GM19025 (cell line): ENCODE data around the gene CMSS1.

ENCODE experiments used
- ATAC-seq: cut with Tn5 transposase; IDR thresholded peaks from one replicate; pipeline ENCODE4 v1.9.1; 2021; ENCODE audit warnings: mild to moderate bottlenecking, low read depth, moderate library complexity; ENCODE audit not compliant: unreplicated experiment

CMSS1 gene

DNA sequence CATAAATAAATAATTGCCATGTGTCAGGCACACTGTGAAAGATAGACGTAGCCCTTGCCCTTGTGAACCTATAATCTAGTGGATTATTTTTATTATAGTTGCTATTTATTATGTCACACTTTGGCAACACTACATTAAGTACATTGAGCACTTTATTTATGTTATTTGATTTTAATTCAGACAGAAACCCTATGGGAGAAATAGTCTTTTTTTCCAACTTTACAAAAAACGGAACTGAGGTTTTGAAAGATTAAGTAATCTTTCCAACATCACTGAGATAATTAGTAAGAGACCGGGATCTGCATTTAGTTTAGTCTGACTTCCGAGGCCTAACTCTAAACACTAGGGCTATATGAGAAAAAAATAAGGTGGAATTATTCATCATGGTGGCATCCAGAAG, 299.4 kb downstream of the CMSS1 start:
- no peak for ATAC-seq

DNA sequence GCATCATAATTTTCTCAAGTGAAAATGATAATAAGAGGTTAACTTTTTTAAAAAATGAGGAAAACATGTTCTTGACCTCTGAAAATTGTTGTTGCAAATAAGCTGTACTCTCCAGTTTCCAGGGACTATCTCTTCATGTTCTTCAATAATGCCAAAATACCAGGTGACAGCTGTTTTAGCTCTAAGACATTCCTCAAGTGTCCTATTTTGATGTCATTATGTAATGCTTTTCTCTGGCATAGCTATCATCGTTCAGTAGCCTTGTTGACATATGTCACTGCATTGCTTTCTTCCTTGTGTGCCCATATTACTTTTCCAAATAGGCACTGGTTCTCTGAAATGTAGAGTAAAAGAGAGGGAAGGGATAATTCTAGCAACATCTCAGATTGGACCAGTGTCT, 302.4 kb downstream of the CMSS1 start:
- ATAC-seq, result no peak

DNA sequence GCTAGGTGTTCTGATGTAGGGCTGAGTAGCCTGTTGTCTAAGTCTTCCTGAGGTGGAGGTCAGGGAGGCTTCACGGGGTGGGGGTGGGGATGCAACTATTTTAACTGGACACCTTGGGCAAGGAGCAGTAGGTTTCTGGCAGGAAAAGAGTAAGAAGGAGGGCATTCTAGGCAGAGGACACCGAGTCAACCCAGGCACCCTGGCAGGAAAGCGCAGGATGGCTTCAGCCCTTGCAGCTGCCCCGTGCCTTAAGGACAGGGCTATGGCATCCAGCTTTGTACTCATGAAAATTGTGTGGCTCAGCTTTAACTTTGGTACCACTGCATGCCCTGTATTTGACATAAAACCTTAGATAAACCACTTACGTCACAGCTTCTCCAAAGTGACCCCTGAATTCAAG, 303.0 kb downstream of the CMSS1 start:
- ATAC-seq, result no peak

DNA sequence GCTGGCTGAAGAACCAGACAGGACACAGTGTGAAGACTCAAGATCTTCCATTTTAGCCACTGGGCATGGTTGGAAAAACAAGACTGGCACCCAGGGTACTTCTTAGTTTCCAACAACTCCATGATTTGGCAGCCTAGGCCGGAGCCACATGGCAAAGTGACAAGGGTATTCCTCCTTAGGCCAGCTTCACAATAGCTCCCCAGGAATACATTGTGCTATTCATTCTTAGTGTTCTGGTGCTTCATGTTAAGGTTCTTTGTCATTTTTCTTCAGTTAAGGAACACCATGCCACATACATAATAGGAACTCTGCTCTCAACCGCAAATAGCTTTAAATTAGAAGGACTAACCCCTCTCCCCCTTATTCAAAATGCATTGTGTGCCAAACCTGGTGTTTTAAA, 304.7 kb downstream of the CMSS1 start:
- ATAC-seq, result no peak

DNA sequence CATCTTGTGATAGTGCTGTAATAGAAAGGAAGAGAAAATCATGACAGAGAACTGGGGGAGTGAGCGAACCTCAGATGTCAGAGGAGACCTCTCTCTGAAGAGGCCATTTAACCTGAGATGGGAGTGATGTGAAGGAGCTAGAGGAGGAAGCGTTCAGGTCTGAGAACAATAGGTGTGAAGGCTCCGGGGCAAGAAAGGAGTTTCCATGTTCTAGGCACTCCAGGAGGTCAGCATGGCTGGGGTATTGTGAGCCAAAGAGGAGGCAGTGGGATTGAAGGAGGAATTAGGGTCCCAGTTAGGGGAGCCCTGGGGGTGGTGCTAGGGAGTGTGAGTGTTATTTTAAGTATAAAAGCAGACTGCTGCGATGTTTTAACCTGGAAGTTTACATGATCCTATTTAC, 305.4 kb downstream of the CMSS1 start:
- ATAC-seq, result no peak

DNA sequence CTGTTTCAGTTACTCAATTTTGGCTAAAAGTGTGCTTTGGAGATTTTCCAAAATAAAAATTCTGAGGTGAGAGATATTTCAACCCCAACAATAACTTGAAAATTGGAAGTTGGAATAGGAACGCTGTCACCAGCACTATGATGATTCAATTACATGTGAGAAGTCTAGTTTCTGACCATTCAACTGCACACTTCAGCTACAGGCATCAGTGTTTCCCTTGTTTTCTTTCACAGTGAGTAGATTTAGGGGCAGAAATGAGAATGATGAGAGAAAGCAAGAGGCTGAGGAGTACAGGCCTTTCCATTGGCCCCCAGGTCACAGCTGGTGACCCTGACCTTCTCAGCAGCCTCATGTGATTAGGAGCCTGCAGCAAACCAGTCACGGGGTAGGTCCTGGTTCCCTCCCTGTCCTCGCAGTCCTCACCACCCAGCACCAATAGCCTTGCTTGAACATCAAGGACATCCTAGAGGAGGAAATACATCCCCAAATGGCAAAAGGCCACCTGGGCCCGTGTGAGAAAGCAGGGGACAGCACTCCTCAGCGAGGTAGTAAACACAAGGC, 306.6 kb downstream of the CMSS1 start:
- ATAC-seq, result no peak

DNA sequence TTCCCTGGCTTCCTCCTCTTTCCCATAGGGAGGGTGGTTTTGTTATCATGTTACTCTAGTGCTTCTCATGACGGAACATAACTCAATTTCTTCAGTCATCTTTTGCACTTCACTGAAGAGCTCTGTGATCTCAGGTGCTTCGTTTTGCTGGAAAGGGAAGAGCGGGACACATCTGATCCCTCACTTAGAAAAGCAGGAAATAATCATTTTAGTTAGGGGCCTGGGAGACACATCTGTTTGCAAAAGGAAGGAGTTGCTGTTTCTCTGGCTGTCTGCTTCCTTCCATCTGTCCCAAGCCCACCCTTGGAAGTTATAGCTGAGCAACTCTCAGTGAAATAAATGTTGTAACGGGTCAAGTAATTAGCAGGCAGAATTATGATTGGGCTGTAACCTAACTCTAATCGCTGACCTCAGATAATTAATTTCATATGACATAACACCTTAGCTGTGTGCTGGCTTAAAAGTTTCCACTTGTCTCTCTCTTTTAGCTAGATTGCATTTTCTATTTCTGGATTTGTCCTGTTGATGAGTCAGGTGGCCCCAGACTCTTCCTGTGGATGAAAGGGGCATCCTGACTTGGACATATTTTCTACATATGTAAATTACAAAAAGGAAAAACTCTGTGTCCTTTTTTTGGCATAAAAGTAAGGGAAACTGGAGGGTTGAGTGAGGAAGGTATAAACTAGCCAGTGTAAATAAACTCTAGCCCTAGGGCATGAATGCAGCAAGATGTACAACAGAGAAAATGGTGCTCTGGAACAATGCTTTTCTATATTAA, 307.7 kb downstream of the CMSS1 start:
- no peak for ATAC-seq

DNA sequence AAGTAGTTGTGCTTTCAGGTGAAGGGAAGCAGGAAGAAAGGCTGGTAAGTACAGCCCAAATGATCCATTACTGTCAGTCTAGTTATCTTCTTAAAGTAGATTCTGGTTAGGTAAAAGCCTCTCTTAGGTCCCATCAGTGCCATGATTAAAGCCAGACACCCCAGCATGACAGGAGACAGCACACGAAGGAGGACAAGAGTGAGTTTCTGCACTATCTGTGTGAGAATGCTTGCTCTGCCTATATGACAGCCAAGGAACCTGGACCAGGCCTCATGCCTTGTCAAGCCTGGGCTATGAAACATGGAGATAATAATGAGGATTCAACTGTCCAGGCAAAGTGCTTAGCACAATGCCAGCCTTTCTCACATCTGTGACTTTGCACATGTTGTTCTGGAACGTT, 310.1 kb downstream of the CMSS1 start:
- no peak for ATAC-seq

DNA sequence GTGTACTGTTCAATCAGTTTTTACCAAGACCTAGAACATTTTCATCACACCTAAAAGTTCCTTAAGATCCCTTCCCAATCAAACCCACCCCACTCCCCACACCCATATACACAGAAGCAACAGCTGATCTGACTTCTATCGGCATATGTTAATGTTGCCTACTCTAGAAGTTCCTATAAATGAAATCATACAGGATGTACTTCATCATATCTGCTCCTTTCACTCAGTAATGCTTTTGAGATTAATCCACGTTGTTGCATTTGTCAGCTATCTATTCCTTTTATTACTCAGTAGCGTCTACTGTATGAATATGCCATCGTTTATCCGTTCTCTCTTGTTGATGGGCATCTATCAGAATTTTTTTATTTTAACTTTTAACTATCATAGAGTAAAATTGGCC, 310.9 kb downstream of the CMSS1 start:
- ATAC-seq, result no peak

DNA sequence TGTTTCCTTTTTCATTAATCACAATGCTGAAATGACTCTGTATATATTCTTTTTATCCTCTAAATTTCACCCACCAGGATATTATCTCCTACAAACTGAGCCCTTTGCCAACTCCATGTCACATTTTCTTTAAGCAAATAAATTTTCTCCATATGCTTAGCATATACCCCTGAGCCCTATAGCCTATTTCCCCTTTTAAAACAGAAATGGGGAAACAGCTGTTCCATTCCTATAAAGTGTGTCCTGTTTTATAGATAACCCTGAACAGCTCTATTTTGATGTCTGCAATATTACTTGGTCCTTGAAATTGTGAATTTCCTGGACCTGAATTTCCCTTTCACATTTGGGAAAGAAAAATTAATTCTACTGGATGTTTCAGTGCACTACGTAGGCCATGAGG, 312.3 kb downstream of the CMSS1 start:
- ATAC-seq, result no peak

DNA sequence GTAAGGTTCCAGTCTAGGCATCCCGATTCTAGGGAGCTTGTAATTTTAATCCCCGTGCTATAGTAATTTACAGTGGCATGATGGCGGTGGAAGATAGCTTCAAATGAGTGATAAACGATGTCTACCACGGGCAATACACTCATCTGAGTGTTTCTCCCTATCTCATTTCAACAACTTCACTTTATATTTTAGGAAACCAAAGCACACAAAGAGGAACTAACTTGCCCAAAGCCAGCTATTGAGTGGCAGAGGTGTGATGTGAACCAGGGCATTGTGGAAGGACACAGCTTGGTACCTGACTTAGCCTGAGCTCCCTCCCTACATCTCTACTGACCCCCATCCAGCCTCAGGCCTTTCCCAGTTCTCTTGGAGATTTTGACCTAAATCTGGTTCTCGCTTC, 313.6 kb downstream of the CMSS1 start:
- ATAC-seq, result no peak

DNA sequence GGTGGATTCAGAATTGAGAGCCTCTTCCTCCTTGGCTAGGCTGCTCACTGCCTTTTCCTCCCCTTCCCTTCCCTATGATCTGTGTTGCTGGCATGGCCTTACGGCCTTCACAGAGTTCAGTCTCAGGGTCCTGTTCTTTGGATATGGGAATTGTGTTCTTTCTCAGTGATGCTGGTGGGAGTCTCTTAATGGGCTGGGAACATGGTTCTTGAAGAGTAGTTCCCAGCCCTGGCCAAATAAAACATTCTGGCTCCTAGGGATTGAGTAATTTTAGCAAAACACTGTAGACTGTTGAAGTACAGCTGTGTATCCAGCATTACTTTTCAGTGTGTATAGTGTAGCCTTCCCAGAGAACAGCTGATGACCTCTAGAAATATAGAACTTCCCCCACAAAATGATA, 319.3 kb downstream of the CMSS1 start:
- ATAC-seq, result no peak

DNA sequence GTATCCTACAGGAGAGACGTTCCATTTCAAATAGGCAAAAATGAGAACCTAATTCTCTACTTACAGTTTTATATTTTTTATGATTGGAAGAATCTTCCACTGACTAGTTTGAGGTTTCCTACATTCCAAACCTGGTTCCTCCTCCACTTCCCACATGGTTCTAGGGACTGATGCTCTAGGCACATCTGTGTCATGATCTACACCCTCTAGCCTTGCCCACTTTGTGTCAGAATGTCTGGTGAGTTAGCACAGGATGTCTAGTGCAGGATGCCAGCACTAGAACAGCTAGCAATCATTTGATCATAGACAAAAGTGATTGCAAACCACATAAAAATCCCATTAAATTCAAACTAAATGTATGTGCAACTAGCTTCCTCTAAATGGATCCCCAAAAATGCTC, 323.3 kb downstream of the CMSS1 start:
- no peak for ATAC-seq

DNA sequence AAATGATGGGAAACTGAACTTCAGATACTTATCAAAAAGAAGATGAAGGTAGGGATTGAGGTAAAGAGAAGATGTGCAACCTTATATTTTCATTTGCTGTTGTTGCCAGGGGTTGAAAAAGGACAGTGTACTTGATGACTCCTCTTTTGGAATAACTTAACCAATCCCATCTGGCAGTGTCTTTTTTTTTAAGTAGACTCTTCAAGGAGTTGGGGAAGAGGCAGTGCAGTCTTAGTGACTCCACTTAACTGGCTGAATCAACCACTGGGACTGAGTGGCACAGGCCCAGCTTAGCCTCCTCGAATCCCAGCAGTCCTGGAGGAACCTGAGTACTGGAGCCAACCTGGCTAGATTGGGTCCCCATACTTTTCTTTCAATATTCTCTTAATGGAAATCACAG, 323.9 kb downstream of the CMSS1 start:
- ATAC-seq, result no peak

DNA sequence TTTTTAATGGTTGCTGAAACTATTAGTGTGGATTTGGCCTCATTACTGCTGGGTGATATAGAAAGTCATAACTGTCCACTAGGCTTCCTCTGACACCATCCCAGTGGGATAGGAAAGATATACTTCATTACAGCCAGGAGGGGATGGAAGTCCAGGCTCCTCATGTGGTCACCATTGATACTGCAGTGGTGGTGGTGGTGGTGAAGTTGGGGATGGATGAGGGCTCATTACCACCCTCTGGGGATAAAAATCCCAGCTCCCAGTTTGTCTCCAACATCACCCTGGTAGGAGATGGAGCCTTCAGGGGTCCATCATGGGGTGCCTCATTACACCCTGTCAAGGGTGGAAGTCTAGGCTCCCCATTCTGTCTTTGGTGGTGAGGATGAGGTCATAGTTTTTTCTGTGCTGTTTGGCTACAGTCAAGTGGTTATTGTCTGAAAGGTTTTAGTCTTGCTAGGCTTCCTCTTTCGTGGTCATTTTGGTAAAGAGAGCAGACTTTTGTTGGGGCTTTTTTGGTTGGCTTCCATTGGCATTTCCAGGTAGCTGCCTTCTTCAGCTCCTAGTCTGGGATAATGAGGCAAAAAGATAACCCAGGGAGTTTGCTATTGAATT, 326.7 kb downstream of the CMSS1 start:
- ATAC-seq, result no peak

DNA sequence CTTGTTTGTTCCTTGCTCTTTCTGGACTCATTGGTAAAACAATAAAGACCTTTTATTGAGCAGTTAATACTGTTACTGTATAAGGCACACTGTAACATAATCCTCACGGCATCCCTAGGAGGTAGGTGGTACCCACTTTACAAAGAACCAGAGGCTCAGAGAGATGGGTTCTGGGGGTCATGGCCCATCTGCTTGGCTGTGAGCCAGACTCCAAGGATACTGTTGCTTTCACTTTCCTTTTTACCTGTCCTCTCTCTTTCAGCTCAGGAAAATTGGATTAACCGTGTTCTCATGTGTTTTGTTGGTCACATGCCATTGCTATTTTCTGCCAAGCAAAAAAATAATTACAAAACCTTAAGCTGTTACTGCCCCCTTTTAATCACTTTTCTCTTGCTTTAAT, 331.5 kb downstream of the CMSS1 start:
- ATAC-seq, result no peak

DNA sequence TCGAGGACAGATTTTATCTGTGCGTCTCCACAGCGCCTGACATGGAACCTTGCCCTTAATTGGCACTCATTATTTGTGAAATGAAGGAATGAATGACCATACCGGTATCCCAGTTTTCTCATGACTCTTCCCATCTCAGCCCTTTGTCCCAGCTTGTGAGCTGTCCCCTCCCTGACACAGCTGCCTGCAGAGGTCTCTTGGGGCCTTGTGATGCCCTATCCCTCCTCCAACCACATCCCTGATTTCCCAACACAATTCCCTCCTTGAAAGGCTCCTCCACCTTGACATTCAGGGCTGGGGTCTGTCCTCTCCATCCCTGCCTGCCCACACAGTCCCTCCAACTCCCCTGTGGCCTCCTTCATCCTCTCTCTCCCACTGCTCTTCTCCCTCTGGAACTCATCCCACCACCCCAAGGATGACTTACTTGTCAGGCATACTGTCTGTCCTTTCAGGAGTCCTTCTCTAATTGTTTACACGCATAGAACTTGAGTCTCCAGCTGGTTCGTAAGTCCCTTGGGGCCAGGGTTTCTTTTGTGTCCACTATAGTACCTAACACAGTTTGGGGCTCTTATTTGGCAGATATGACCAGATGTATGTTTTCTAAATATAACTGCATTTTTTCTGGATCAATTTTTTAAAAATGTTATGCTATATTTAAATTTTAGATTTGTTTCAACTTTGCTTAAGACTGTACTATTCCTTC, 332.2 kb downstream of the CMSS1 start:
- no peak for ATAC-seq

DNA sequence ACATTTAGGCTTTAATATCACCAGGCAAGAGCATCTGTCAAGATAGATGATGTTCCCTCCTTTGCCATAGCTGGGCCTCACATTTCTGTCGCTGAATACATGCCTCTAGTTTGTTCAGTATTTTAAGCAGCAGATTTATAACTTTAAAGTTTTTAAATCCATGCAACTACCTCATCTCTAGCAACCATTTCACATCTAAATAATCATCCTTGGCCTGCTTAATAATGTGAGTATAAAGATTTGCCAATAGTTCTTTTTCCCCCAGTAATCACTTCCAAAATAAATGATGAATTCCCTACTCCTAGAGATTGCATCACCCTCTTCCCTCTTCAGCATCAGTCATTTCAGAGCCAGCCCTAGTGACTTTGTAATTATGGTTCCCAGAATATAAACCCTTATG, 332.8 kb downstream of the CMSS1 start:
- ATAC-seq, result no peak

DNA sequence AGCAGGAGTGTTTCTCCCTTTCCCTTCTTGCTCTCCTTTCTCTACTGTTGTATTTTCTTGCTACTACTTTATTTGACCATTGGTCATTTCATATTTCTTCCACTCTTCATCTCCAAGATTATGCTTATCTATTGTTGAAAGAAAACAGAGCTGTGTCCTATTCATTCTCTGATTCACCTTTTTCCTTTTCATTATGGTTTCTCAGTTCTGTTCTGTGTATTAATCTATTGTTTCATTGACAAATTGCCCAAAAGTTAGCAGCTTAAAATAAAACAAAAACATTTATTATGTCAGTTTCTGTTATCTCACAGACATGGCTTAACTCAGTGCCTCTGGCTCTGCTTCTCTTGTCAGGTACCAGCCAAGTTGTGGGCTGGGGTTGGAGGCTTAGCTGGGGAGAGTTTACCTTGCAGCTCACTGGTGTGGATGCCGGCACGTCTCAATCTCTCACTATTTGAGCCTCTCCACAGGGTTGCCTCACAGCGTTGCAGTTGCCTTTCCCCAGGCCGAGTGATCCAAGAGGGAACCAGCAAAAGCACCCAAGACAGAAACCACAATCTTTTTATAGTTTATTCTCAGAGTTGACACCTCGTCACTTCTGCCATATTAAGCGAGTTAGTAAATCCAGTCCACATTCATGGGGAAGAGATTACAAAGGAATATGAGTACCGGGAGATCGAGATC, 333.5 kb downstream of the CMSS1 start:
- no peak for ATAC-seq

DNA sequence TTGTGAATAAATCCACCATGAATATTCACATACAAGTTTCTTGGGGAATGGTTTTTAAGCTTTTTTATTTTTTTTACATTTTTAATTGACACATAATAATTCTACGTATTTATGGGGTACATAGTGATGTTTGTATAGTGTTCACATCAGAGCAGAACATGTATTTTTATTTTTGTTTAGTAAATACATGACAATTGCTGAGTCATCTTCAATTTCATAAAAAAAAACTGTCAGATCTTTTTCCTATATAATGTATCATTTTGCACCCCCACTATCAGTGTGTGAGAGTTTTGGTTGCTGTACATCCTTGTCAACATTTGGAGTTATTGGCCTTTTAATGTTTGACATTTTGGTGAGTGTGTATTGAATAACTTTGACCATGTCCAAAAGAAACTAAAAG, 336.5 kb downstream of the CMSS1 start:
- no peak for ATAC-seq

DNA sequence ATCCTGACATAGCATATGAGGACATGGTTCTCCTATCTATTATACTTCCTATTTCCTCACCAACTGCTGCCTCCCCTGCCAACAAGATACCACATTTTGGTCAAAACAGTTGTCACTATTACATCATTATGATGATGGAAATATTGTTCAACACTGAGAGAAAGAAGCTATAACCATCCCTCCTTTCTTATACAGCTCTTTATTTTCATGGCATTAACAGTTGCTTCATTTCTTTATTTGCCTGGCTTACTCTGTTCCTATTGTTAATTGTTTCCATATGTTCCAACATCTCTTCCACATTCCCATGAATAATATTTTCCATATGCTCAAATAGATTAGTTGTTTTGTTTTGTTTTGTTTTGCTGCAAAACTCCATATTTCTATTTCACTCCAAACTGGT, 337.5 kb downstream of the CMSS1 start:
- no peak for ATAC-seq
